Hematopoietic multipotent progenitor cell (in vitro differentiated cells): ENCODE measurements around the gene ADIPOR2. TPM values are rescaled to one million over a fixed set of nuclear protein-coding genes. Genes with fewer than 3 reads are reported as not detected.
"Not testable (repeated sequence)": the region's sequence is repeated elsewhere in the genome, so short reads cannot be mapped to it uniquely, and the experiment has no call there.

Experiments used
- DNase-seq, 3 donors: peaks; one replicate each; pipeline ENCODE4 v3.0.0-alpha.2; 2011 to 2015; ENCODE audit warnings: low read depth in 2 of 3, low spot score in 2 of 3
- total RNA-seq: library from RNA; depleted of rRNA; stranded (reverse); fragments of >200 nt; gene quantifications from one replicate; pipeline ENCODE4 v1.2.3, GENCODE V29; 2012

Gene ADIPOR2
- total RNA-seq, 1 donor, result 20.2 TPM

- DNase-seq, result no peak
Observed at GRCh38 chr12:1663440-1664132, 27.3 kb upstream of the ADIPOR2 start.

GRCh38 chr12:1665366-1665765, 25.5 kb upstream of the ADIPOR2 start:
- no peak for DNase-seq

- no peak for DNase-seq
Observed at GRCh38 chr12:1666215-1666614, 24.7 kb upstream of the ADIPOR2 start.

GRCh38 chr12:1666685-1667162, 24.1 kb upstream of the ADIPOR2 start:
- no peak for DNase-seq

GRCh38 chr12:1668833-1669543, 21.9 kb upstream of the ADIPOR2 start:
- DNase-seq, result peak in 1 of 3 donors; percentile 80

- DNase-seq, result no peak
Observed at GRCh38 chr12:1670358-1671268, 20.3 kb upstream of the ADIPOR2 start.

GRCh38 chr12:1676043-1676442, 14.8 kb upstream of the ADIPOR2 start:
- DNase-seq, result no peak

GRCh38 chr12:1680804-1681492, 9.9 kb upstream of the ADIPOR2 start:
- no peak for DNase-seq

- DNase-seq, result no peak
Observed at GRCh38 chr12:1681493-1681807, 9.4 kb upstream of the ADIPOR2 start.

- no peak for DNase-seq
Observed at GRCh38 chr12:1688086-1688710, 2.7 kb upstream of the ADIPOR2 start.

GRCh38 chr12:1691123-1692007, 495 bp downstream of the ADIPOR2 start:
- DNase-seq, result peak in 2 of 3 donors; percentile 11 to 36

GRCh38 chr12:1692226-1692625, 1.4 kb downstream of the ADIPOR2 start:
- DNase-seq, result no peak

GRCh38 chr12:1692895-1693610, 2.2 kb downstream of the ADIPOR2 start:
- peak in 1 of 3 donors; percentile 23 for DNase-seq

GRCh38 chr12:1695097-1695496, 4.2 kb downstream of the ADIPOR2 start:
- not testable (repeated sequence) for DNase-seq

- peak in 2 of 3 donors; percentile 47 to 53 for DNase-seq
Observed at GRCh38 chr12:1695886-1696670, 5.2 kb downstream of the ADIPOR2 start.

- no peak for DNase-seq
Observed at GRCh38 chr12:1696800-1697199, 5.9 kb downstream of the ADIPOR2 start.

- DNase-seq, result no peak
Observed at GRCh38 chr12:1697271-1697670, 6.4 kb downstream of the ADIPOR2 start.

GRCh38 chr12:1698720-1699119, 7.8 kb downstream of the ADIPOR2 start:
- no peak for DNase-seq
